HuH-7.5 (cell line): ENCODE measurements around the gene CRACDL.

Experiments used
- DNase-seq: peaks from one replicate; pipeline ENCODE4 v3.0.0; 2011; ENCODE audit warnings: low spot score

Gene CRACDL

DNA sequence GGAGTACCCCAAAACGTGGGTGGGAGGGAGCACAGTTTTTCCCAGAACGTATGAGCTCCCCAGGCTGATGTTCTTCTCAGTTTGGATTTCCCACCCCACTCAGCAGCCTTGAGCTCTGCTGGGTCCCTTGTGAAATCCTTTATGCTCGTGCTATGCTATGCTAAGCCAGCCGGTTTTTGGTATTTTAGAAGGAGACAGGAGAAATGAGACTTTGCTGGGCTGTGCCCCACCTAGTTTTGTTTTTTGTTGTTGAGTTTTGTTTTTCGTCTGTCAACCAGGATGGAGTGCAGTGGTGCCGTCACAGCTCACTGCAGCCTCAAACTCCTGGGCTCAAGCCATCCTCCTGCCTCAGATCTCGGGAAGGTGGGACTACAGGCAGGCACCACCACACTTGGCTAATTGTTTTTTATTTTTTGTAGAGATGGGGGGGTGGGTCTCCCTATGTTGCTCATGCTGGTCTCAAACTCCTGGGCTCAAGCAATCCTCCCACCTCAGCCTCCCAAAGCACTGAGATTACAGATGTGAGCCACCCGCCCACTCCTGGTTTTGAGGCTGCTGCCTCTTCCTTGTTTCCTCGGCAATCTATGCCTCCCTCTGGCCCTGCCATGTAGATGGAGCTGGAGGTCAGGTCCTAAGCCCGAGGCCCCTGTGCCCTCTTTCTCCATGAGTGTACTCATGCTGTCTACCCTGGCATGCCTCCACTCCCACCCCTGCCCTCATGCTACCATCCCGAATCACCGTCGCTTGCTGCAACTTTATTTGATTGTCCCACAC lies 187.5 kb downstream of the CRACDL start:
- DNase-seq = no peak

DNA sequence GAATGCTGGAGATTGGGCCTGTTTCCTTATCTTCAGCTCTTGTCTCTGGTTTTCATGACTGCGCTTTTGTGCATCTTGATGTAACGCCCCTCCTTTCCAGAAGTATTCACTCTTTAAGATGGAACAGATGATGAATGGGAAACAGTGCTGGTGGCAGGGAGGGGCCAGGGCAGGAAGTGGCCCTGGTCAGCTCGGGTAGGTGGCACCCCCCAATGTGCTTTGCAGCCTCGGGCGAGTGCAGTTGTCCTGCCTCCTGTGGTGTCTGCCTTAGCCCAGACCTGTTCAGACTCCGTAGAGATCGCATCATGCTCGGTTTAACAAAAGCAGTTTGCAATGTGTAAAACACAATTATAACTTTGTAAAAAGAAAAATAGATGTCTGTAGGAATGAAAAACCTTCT lies 188.1 kb downstream of the CRACDL start:
- DNase-seq = no peak

DNA sequence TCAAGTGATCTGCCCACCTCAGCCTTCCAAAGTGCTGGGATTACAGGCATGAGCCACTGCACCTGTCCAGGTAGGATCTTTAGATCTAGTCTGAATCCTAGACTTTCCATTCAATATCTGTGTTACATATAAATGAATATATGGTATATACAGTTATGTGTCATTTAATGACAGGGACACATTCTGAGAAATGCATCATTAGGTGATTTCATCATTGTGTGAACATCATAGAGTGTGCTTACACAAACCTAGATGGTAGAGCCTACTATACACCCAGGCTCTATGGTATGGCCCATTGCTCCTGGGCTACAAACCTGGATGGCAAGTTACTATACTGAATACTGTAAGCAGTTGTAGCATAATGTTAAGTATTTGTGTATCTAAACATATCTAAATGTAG lies 189.6 kb downstream of the CRACDL start:
- DNase-seq = no peak

DNA sequence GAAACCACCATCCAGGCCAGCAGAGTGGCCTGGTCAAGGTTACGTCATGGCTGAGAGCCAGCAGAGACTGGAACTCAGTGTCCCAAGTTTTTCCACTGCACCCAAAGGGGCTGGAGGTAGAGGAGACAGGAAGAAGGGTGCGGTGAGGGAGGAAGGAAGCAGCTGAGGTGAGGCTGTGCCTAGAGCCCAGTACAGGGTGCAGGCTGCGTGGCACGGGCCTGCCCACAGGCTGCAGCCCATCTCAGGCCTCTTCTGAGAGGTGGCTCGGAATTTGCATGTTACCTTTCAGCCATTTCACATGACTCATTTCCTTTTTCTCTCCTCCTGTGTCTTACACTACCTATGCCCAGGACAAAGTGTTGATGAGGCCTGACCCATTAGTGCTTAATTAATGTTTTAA lies 191.4 kb downstream of the CRACDL start:
- DNase-seq = no peak
